Neutrophil (primary cell): ENCODE data around the gene COPB2.

ENCODE experiments used
- H3K27ac ChIP-seq: fragments of 200-600 bp; sonication (generic); 2 replicates; pipeline ENCODE4 v1.5.1; 2016; ENCODE audit warnings: mild to moderate bottlenecking, moderate library complexity
- H3K27me3 ChIP-seq: fragments of 200-600 bp; sonication (generic); 2 replicates; pipeline ENCODE4 v1.6.0; 2016; ENCODE audit warnings: mild to moderate bottlenecking
- H3K36me3 ChIP-seq: fragments of 200-600 bp; sonication (generic); 2 replicates; pipeline ENCODE4 v1.5.1; 2017
- H3K4me1 ChIP-seq, 2 experiments: fragments of 200-600 bp in 1 of 2; sonication (generic) in 1 of 2; 1 replicate in 1 of 2; 2 replicates in 1 of 2; pipeline versions ENCODE4 v1.5.1 to v1.6.1; 2013 to 2016; ENCODE audit warnings: low read depth in 1 of 2, low read length in 1 of 2, mild to moderate bottlenecking in 1 of 2, moderate library complexity in 1 of 2; ENCODE audit not compliant: control insufficient read depth in 1 of 2, insufficient read depth in 1 of 2
- H3K4me3 ChIP-seq, 2 experiments: fragments of 200-600 bp in 1 of 2; sonication (generic) in 1 of 2; 1 replicate in 1 of 2; 2 replicates in 1 of 2; pipeline ENCODE4 v1.5.1; 2013 to 2016; ENCODE audit warnings: low read depth in 1 of 2, low read length in 1 of 2, mild to moderate bottlenecking in 1 of 2, moderate library complexity in 1 of 2
- H3K9me3 ChIP-seq: fragments of 200-600 bp; sonication (generic); 2 replicates; pipeline ENCODE4 v1.5.1; 2016
- CTCF ChIP-seq: fragments of 200-600 bp; sonication (generic); IDR thresholded peaks from 2 replicates; pipeline ENCODE4 v1.5.1; 2016; ENCODE audit warnings: antibody characterized with exemption

The COPB2 gene

GRCh38 chr3:139332092-139332491 is 57.4 kb downstream of the COPB2 start:
- no peak for TF ChIP-seq CTCF
- H3K4me1 ChIP-seq: peaks cover 3 to 5% of the 10 kb centered on the region in 2 experiments
- H3K27me3 ChIP-seq: peaks cover 33% of the 10 kb centered on the region
- H3K27ac ChIP-seq: no peak overlapping the region
- no peaks in the 10 kb centered on the region for H3K9me3 ChIP-seq
- H3K4me3 ChIP-seq: no peak overlapping the region
- no peaks in the 10 kb centered on the region for H3K36me3 ChIP-seq

- H3K4me1 ChIP-seq: peaks cover 3 to 5% of the 10 kb centered on the region in 2 experiments
- H3K4me3 ChIP-seq: no peak overlapping the region
- no peaks in the 10 kb centered on the region for H3K9me3 ChIP-seq
- peak; percentile 82 for TF ChIP-seq CTCF
- H3K27me3 ChIP-seq: peaks cover 33% of the 10 kb centered on the region
- H3K27ac ChIP-seq: no peak overlapping the region
- no peaks in the 10 kb centered on the region for H3K36me3 ChIP-seq
These were observed 60.0 kb downstream of the COPB2 start for GRCh38 chr3:139329364-139329850.

- Histone ChIP-seq H3K36me3 (no peaks in the 10 kb centered on the region), H3K27ac (no peak overlapping the region), H3K9me3 (no peaks in the 10 kb centered on the region), H3K4me1 (peaks cover 3 to 5% of the 10 kb centered on the region in 2 experiments), H3K4me3 (no peak overlapping the region), H3K27me3 (peaks cover 33% of the 10 kb centered on the region)
- TF ChIP-seq CTCF: no peak
These were observed 61.1 kb downstream of the COPB2 start for GRCh38 chr3:139328356-139328755.

GRCh38 chr3:139327861-139328260 is 61.6 kb downstream of the COPB2 start:
- Histone ChIP-seq H3K4me1 (peaks cover 3 to 5% of the 10 kb centered on the region in 2 experiments), H3K9me3 (no peaks in the 10 kb centered on the region), H3K27me3 (peaks cover 33% of the 10 kb centered on the region), H3K36me3 (no peaks in the 10 kb centered on the region), H3K27ac (no peak overlapping the region), H3K4me3 (no peak overlapping the region)
- TF ChIP-seq CTCF: no peak

- Histone ChIP-seq H3K9me3 (no peaks in the 10 kb centered on the region), H3K27ac (no peak overlapping the region), H3K36me3 (no peaks in the 10 kb centered on the region), H3K4me1 (peaks cover 3 to 5% of the 10 kb centered on the region in 2 experiments), H3K4me3 (no peak overlapping the region), H3K27me3 (peaks cover 29% of the 10 kb centered on the region)
- TF ChIP-seq CTCF: no peak
These were observed 62.2 kb downstream of the COPB2 start for GRCh38 chr3:139327231-139327630.

- H3K27ac ChIP-seq: no peak overlapping the region
- no peak for TF ChIP-seq CTCF
- H3K36me3 ChIP-seq: no peaks in the 10 kb centered on the region
These were observed 62.7 kb downstream of the COPB2 start for GRCh38 chr3:139326707-139327106.

More at GRCh38 chr3:139326707-139327106, 62.7 kb downstream of the COPB2 start:
- no peak overlapping the region for H3K4me3 ChIP-seq
- H3K4me1 ChIP-seq: peaks cover 3 to 5% of the 10 kb centered on the region in 2 experiments
- peaks cover 29% of the 10 kb centered on the region for H3K27me3 ChIP-seq
- no peaks in the 10 kb centered on the region for H3K9me3 ChIP-seq
